Neural cell (in vitro differentiated cells): ENCODE results near the gene BABAM2. TPM values are rescaled to one million over a fixed set of nuclear protein-coding genes. Genes with fewer than 3 reads are reported as not detected.

Experiments used
- H2AFZ ChIP-seq: fragments of 200-600, 300-800 bp; sonication (generic), shearing (Covaris generic); 2 replicates; pipeline ENCODE4 v1.6.0; 2014; ENCODE audit warnings: low read depth, mild to moderate bottlenecking, antibody characterized with exemption, low read length, moderate library complexity
- H3F3A ChIP-seq: fragments of 200-600 bp; shearing (Covaris generic); 2 replicates; pipeline ENCODE4 v1.6.1; 2016; ENCODE audit warnings: mild to moderate bottlenecking, moderate library complexity, mixed read lengths, antibody characterized with exemption, low read length; ENCODE audit not compliant: insufficient read depth, poor library complexity, severe bottlenecking
- H3K27ac ChIP-seq: fragments of 200-600, 300-800 bp; sonication (generic), shearing (Covaris generic); 2 replicates; pipeline ENCODE4 v1.5.1; 2014; ENCODE audit warnings: mild to moderate bottlenecking, low read length, moderate library complexity
- H3K27me3 ChIP-seq: fragments of 300-800, 200-600 bp; sonication (generic), shearing (Covaris generic); 2 replicates; pipeline ENCODE4 v1.6.0; 2014; ENCODE audit warnings: mild to moderate bottlenecking, low read depth, low read length, moderate library complexity; ENCODE audit not compliant: insufficient read depth
- H3K36me3 ChIP-seq: fragments of 300-800, 200-600 bp; sonication (generic), shearing (Covaris generic); 2 replicates; pipeline ENCODE4 v1.5.1; 2014; ENCODE audit warnings: mild to moderate bottlenecking, antibody characterized with exemption, low read length, moderate library complexity; ENCODE audit not compliant: insufficient read depth
- H3K4me2 ChIP-seq: fragments of 300-800, 200-600 bp; sonication (generic), shearing (Covaris generic); 2 replicates; pipeline ENCODE4 v1.6.0; 2014; ENCODE audit warnings: mild to moderate bottlenecking, low read length
- H3K4me3 ChIP-seq: fragments of 300-800, 200-600 bp; sonication (generic), shearing (Covaris generic); 2 replicates; pipeline ENCODE4 v1.5.1; 2014; ENCODE audit warnings: mild to moderate bottlenecking, low read length, moderate library complexity
- H3K79me2 ChIP-seq: fragments of 200-600 bp; shearing (Covaris generic); replicated peaks from 2 replicates; pipeline ENCODE4 v1.6.0; 2014; ENCODE audit warnings: mild to moderate bottlenecking, low read length, moderate library complexity; ENCODE audit not compliant: insufficient read depth
- H3K9ac ChIP-seq: fragments of 300-800, 200-600 bp; sonication (generic), shearing (Covaris generic); 2 replicates; pipeline ENCODE4 v1.6.1; 2016; ENCODE audit warnings: mild to moderate bottlenecking, low read length, mixed read lengths
- H3K9me2 ChIP-seq: fragments of 200-600 bp; shearing (Covaris generic); 2 replicates; pipeline ENCODE4 v1.6.1; 2016; ENCODE audit warnings: mild to moderate bottlenecking, low read length, mixed read lengths; ENCODE audit not compliant: insufficient read depth
- H3K9me3 ChIP-seq: fragments of 200-600, 300-800 bp; sonication (generic), shearing (Covaris generic); 2 replicates; pipeline ENCODE4 v1.6.1; 2016; ENCODE audit warnings: mild to moderate bottlenecking, mixed run types, low read length, moderate library complexity, mixed read lengths
- H4K20me1 ChIP-seq: fragments of 200-600 bp; shearing (Covaris generic); 2 replicates; pipeline ENCODE4 v1.6.1; 2016; ENCODE audit warnings: mild to moderate bottlenecking, mixed run types; ENCODE audit not compliant: insufficient read depth
- EP300 ChIP-seq: fragments of 450-650 bp; conservative IDR thresholded peaks from 2 replicates; pipeline ENCODE4 v1.6.1; 2014; ENCODE audit warnings: antibody characterized with exemption, mild to moderate bottlenecking, moderate library complexity; ENCODE audit not compliant: poor library complexity, severe bottlenecking
- EZH2 ChIP-seq: fragments of 200-600, 300-800 bp; shearing (Covaris generic), sonication (generic); IDR thresholded peaks from 2 replicates; pipeline ENCODE4 v1.6.1; 2014; ENCODE audit warnings: antibody characterized with exemption, low read length, borderline replicate concordance, mild to moderate bottlenecking; ENCODE audit not compliant: insufficient read depth, poor library complexity, severe bottlenecking
- MXI1 ChIP-seq: fragments of 450-650 bp; conservative IDR thresholded peaks from 2 replicates; pipeline ENCODE4 v1.6.1; 2014; ENCODE audit warnings: antibody characterized with exemption, mild to moderate bottlenecking; ENCODE audit not compliant: poor library complexity, severe bottlenecking
- POLR2AphosphoS5 ChIP-seq: IDR thresholded peaks from 2 replicates; pipeline ENCODE4 v1.6.1; 2012
- RAD21 ChIP-seq: fragments of 450-650 bp; conservative IDR thresholded peaks from 2 replicates; pipeline ENCODE4 v1.6.1; 2014; ENCODE audit warnings: antibody characterized with exemption, mild to moderate bottlenecking, moderate library complexity
- SMC3 ChIP-seq: fragments of 450-650 bp; conservative IDR thresholded peaks from 2 replicates; pipeline ENCODE4 v1.6.1; 2014; ENCODE audit warnings: antibody characterized with exemption, mild to moderate bottlenecking, moderate library complexity; ENCODE audit not compliant: poor library complexity
- TAF1 ChIP-seq: IDR thresholded peaks from 2 replicates; pipeline ENCODE4 v1.6.1; 2012; ENCODE audit warnings: low read depth
- polyA plus RNA-seq: library from polyadenylated mRNA; depleted of rRNA; stranded (reverse); fragments of >200 nt; gene quantifications from 2 replicates; pipeline ENCODE4 v1.2.3, GENCODE V29; 2014
- TF ChIP-seq, protein P1 (sequence below): fragments of 450-650 bp; IDR thresholded peaks from 2 replicates; pipeline ENCODE4 v1.5.1; 2014; ENCODE audit warnings: antibody characterized with exemption, mild to moderate bottlenecking, moderate library complexity; ENCODE audit not compliant: poor library complexity, severe bottlenecking
- TF ChIP-seq, protein P2 (sequence below): IDR thresholded peaks from 2 replicates; pipeline ENCODE4 v1.6.1; 2012; ENCODE audit warnings: borderline replicate concordance

The BABAM2 gene
- polyA plus RNA-seq, 1 donor from 2014 or later: 15.3 TPM

DNA sequence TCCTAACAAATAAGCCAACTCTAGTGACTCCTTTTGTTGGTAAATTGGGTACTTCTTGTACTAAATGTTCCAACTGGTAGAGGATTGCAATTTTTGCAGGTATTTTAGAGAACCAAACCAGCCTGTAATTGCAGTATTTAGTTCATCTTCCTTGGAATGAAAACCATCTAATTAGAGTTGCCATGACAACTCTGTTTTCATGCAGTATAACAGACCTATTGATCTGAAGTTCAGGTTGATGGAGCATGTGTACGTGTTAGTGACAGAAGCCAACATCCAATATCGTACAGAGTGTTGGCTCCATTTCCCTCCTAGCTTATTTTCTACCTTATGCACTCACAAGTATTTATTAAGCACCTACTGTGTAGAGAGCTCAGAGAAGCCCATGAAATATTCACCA lies 325.8 kb downstream of the BABAM2 start:
- TF ChIP-seq, protein P1, sequence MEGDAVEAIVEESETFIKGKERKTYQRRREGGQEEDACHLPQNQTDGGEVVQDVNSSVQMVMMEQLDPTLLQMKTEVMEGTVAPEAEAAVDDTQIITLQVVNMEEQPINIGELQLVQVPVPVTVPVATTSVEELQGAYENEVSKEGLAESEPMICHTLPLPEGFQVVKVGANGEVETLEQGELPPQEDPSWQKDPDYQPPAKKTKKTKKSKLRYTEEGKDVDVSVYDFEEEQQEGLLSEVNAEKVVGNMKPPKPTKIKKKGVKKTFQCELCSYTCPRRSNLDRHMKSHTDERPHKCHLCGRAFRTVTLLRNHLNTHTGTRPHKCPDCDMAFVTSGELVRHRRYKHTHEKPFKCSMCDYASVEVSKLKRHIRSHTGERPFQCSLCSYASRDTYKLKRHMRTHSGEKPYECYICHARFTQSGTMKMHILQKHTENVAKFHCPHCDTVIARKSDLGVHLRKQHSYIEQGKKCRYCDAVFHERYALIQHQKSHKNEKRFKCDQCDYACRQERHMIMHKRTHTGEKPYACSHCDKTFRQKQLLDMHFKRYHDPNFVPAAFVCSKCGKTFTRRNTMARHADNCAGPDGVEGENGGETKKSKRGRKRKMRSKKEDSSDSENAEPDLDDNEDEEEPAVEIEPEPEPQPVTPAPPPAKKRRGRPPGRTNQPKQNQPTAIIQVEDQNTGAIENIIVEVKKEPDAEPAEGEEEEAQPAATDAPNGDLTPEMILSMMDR: no peak
- TF ChIP-seq EP300: peak; percentile 25
- no peak overlapping the region for H3K4me2 ChIP-seq
- no peaks in the 10 kb centered on the region for H3K36me3 ChIP-seq
- no peak overlapping the region for H3K27ac ChIP-seq
- no peaks in the 10 kb centered on the region for H3K9me2 ChIP-seq
- no peaks in the 10 kb centered on the region for H3K9me3 ChIP-seq
- H3K9ac ChIP-seq: no peak overlapping the region
- no peaks in the 10 kb centered on the region for H4K20me1 ChIP-seq
- no peaks in the 10 kb centered on the region for H3K27me3 ChIP-seq
- H3K4me3 ChIP-seq: no peak overlapping the region
- no peaks in the 10 kb centered on the region for H3K79me2 ChIP-seq
- H3F3A ChIP-seq: no peaks in the 10 kb centered on the region
- H2AFZ ChIP-seq: no peak overlapping the region

DNA sequence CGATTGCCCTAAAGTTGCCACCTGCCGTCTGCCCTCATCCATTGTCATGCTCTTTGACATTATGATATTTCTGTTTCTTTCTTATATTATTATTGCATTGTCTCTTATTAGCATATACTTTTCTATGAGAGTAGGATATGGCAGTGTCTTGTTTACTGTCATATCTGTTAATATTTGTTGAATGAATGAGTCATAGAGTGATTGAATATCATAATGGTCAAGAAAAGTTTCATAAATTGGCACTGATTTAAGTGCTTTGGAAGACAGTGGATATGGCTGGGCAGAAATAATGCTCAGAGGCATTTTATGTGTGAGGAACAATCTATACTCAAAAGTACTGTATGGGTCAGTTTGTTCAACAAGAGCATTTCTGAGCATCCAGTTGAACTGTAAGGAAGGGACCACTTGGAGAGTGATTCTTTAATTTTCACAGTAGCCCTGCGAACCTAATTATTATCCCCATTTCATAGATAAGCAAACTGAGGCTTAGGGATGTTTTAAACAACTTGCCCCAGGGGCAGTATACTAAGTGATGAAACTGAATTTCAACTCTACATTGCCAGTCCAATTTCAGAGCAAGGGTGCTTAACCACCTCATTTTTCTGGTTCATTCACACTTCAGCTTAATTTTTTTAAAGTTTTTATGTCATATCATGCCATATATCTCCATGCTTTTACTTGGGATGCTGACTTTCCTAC lies 326.7 kb downstream of the BABAM2 start:
- Histone ChIP-seq H3K9me3 (no peaks in the 10 kb centered on the region), H3K27ac (no peak overlapping the region), H3K4me3 (no peak overlapping the region), H3K36me3 (no peaks in the 10 kb centered on the region), H3K9ac (no peak overlapping the region), H3F3A (no peaks in the 10 kb centered on the region), H3K79me2 (no peaks in the 10 kb centered on the region), H3K9me2 (no peaks in the 10 kb centered on the region), H4K20me1 (no peaks in the 10 kb centered on the region), H3K27me3 (no peaks in the 10 kb centered on the region), H3K4me2 (no peak overlapping the region), H2AFZ (no peak overlapping the region)
- TF ChIP-seq TAF1 (no peak), EP300 (no peak), POLR2AphosphoS5 (no peak), EZH2 (no peak)

DNA sequence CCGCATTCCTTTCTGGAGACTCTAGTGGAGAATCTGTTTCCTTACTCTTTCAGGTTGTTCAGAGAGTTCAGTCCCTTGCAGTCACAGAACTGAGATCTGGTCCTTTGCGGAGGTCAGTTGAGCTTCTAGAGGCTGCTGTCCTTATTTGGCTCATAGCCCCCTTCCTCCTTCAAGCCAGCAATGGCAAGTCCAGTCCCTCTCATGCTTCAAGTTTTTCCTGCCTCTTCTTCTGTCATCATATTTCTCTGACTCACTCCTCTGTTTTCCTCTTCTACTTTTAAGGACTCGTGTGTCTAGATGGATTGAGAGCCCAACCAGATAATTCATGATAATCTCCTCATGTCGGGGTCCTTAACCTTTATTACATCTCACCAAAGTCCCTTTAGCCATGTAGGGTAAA lies 328.6 kb downstream of the BABAM2 start:
- H3K9me2 ChIP-seq: no peaks in the 10 kb centered on the region
- no peak overlapping the region for H2AFZ ChIP-seq
- no peaks in the 10 kb centered on the region for H3K79me2 ChIP-seq
- H4K20me1 ChIP-seq: no peaks in the 10 kb centered on the region
- no peak overlapping the region for H3K4me2 ChIP-seq
- no peaks in the 10 kb centered on the region for H3K36me3 ChIP-seq
- H3K9ac ChIP-seq: no peak overlapping the region
- H3K4me3 ChIP-seq: no peak overlapping the region
- TF ChIP-seq EP300 (no peak), POLR2AphosphoS5 (no peak), EZH2 (no peak), MXI1 (no peak), TAF1 (no peak), RAD21 (no peak), SMC3 (no peak)
- TF ChIP-seq, protein P1: no peak
- TF ChIP-seq, protein P2, sequence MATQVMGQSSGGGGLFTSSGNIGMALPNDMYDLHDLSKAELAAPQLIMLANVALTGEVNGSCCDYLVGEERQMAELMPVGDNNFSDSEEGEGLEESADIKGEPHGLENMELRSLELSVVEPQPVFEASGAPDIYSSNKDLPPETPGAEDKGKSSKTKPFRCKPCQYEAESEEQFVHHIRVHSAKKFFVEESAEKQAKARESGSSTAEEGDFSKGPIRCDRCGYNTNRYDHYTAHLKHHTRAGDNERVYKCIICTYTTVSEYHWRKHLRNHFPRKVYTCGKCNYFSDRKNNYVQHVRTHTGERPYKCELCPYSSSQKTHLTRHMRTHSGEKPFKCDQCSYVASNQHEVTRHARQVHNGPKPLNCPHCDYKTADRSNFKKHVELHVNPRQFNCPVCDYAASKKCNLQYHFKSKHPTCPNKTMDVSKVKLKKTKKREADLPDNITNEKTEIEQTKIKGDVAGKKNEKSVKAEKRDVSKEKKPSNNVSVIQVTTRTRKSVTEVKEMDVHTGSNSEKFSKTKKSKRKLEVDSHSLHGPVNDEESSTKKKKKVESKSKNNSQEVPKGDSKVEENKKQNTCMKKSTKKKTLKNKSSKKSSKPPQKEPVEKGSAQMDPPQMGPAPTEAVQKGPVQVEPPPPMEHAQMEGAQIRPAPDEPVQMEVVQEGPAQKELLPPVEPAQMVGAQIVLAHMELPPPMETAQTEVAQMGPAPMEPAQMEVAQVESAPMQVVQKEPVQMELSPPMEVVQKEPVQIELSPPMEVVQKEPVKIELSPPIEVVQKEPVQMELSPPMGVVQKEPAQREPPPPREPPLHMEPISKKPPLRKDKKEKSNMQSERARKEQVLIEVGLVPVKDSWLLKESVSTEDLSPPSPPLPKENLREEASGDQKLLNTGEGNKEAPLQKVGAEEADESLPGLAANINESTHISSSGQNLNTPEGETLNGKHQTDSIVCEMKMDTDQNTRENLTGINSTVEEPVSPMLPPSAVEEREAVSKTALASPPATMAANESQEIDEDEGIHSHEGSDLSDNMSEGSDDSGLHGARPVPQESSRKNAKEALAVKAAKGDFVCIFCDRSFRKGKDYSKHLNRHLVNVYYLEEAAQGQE: no peak
- H3F3A ChIP-seq: no peaks in the 10 kb centered on the region
- no peak overlapping the region for H3K27ac ChIP-seq
- no peaks in the 10 kb centered on the region for H3K9me3 ChIP-seq
- no peaks in the 10 kb centered on the region for H3K27me3 ChIP-seq
